ENCODE measurements around the gene ERN2.

DNA sequence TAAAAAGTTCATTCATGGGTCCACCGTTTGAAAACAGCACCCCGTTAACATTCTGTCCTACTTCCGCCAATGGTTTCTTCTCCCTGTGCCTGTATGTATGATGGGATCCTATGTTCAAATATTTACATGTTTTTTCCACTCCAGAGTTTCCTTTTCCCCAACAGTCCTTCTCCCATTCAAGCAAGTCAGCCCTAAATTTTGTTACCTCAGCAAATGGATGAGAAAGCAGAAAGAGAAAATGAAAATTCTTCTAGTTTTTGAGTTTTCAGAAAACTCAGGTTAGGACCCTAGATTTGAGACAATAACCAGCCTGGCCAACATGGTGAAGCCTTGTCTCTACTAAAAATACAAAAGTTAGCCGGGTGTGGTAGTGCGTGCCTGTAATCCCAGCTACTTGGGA is 3.5 kb upstream of the ERN2 start:
- TF ChIP-seq, protein P1, sequence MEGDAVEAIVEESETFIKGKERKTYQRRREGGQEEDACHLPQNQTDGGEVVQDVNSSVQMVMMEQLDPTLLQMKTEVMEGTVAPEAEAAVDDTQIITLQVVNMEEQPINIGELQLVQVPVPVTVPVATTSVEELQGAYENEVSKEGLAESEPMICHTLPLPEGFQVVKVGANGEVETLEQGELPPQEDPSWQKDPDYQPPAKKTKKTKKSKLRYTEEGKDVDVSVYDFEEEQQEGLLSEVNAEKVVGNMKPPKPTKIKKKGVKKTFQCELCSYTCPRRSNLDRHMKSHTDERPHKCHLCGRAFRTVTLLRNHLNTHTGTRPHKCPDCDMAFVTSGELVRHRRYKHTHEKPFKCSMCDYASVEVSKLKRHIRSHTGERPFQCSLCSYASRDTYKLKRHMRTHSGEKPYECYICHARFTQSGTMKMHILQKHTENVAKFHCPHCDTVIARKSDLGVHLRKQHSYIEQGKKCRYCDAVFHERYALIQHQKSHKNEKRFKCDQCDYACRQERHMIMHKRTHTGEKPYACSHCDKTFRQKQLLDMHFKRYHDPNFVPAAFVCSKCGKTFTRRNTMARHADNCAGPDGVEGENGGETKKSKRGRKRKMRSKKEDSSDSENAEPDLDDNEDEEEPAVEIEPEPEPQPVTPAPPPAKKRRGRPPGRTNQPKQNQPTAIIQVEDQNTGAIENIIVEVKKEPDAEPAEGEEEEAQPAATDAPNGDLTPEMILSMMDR (IDR thresholded peaks at IDR 0.05; ENCODE audit: low read length), result no peak
- TF ChIP-seq EZH2phosphoT487 (IDR thresholded peaks at IDR 0.05; ENCODE audit: low read length) (no peak), EZH2 (optimal IDR thresholded peaks at IDR 0.05; ENCODE audit: low read depth, low read length) (no peak)

Measured in MM.1S (cell line).